Measurements from ENCODE around the gene CNN1.

GRCh38 chr19:11499220-11499726, 39.4 kb upstream of the CNN1 start:
- TF ChIP-seq PHF8 (conservative IDR thresholded peaks at IDR 0.05; ENCODE audit: low read depth, low read length) (no peak), CTCF (IDR thresholded peaks at IDR 0.05; ENCODE audit: control extremely low read depth in 1 of 3, insufficient read depth in 1 of 3, low read depth in 1 of 3, low read length in 3 of 3) (no peak), GABPA (IDR thresholded peaks at IDR 0.05; ENCODE audit: borderline replicate concordance, insufficient read depth, low read length) (no peak), SP1 (IDR thresholded peaks at IDR 0.05; ENCODE audit: low read depth, low read length) (no peak), POLR2AphosphoS5 (IDR thresholded peaks at IDR 0.05; ENCODE audit: low read depth, low read length) (no peak)
